DND-41 (cell line): ENCODE data around the gene VENTX.

Source experiments
- ATAC-seq: fragments of 200-7000 bp; cut with Tn5 transposase; 3 replicates; pipeline ENCODE4 v1.9.1; 2021; ENCODE audit warnings: low read depth; ENCODE audit not compliant: insufficient read depth
- DNase-seq: peaks from one replicate; pipeline ENCODE4 v3.0.0-alpha.2; 2020
- H2AFZ ChIP-seq: 2 replicates; pipeline ENCODE4 v1.6.0; 2012; ENCODE audit warnings: low read depth, low read length
- H3K27ac ChIP-seq: 2 replicates; pipeline ENCODE4 v1.5.1; 2012; ENCODE audit warnings: low read length, inconsistent platforms
- H3K27me3 ChIP-seq: fragments of 200-600 bp; sonication (generic); 2 replicates; pipeline ENCODE4 v1.6.0; 2012; ENCODE audit warnings: low read length, mild to moderate bottlenecking, inconsistent platforms; ENCODE audit not compliant: insufficient read depth, poor library complexity
- H3K36me3 ChIP-seq: 2 replicates; pipeline ENCODE4 v1.5.1; 2012; ENCODE audit warnings: low read length, inconsistent platforms; ENCODE audit not compliant: insufficient read depth
- H3K4me1 ChIP-seq: 2 replicates; pipeline ENCODE4 v1.5.1; 2012; ENCODE audit warnings: mild to moderate bottlenecking, low read length; ENCODE audit not compliant: insufficient read depth
- H3K4me2 ChIP-seq: 2 replicates; pipeline ENCODE4 v1.6.0; 2012; ENCODE audit warnings: mild to moderate bottlenecking, moderate library complexity, low read length, inconsistent platforms; ENCODE audit not compliant: insufficient read depth
- H3K4me3 ChIP-seq, 2 experiments: fragments of 200-600 bp in 1 of 2; shearing (Covaris generic) in 1 of 2; 2 replicates each; pipeline ENCODE4 v1.5.1; 2012 to 2016; ENCODE audit warnings: inconsistent platforms in 2 of 2, low read length in 2 of 2, mild to moderate bottlenecking in 2 of 2, low read depth in 1 of 2, moderate library complexity in 1 of 2
- H3K79me2 ChIP-seq: 2 replicates; pipeline ENCODE4 v1.6.0; 2012; ENCODE audit warnings: low read length, inconsistent platforms; ENCODE audit not compliant: insufficient read depth
- H3K9ac ChIP-seq: 2 replicates; pipeline ENCODE4 v1.6.0; 2012; ENCODE audit warnings: low read depth, mild to moderate bottlenecking, inconsistent platforms, low read length, moderate library complexity
- H3K9me3 ChIP-seq: 2 replicates; pipeline ENCODE4 v1.5.1; 2012; ENCODE audit warnings: low read length, moderate library complexity, mild to moderate bottlenecking, inconsistent platforms; ENCODE audit not compliant: insufficient read depth, severe bottlenecking
- H4K20me1 ChIP-seq: 2 replicates; pipeline ENCODE4 v1.6.0; 2012; ENCODE audit warnings: low read length; ENCODE audit not compliant: insufficient read depth
- EZH2 ChIP-seq: IDR thresholded peaks from 3 replicates; pipeline ENCODE4 v1.6.1; 2012; ENCODE audit warnings: borderline replicate concordance, low read depth, mild to moderate bottlenecking, moderate library complexity, low read length, inconsistent platforms; ENCODE audit not compliant: severe bottlenecking
- TF ChIP-seq, protein P1 (sequence below): IDR thresholded peaks from 2 replicates; pipeline ENCODE4 v1.5.1; 2012; ENCODE audit warnings: borderline replicate concordance, low read length, moderate library complexity, mild to moderate bottlenecking; ENCODE audit not compliant: poor library complexity, severe bottlenecking; ENCODE audit errors: extremely low read depth

VENTX gene

DNA sequence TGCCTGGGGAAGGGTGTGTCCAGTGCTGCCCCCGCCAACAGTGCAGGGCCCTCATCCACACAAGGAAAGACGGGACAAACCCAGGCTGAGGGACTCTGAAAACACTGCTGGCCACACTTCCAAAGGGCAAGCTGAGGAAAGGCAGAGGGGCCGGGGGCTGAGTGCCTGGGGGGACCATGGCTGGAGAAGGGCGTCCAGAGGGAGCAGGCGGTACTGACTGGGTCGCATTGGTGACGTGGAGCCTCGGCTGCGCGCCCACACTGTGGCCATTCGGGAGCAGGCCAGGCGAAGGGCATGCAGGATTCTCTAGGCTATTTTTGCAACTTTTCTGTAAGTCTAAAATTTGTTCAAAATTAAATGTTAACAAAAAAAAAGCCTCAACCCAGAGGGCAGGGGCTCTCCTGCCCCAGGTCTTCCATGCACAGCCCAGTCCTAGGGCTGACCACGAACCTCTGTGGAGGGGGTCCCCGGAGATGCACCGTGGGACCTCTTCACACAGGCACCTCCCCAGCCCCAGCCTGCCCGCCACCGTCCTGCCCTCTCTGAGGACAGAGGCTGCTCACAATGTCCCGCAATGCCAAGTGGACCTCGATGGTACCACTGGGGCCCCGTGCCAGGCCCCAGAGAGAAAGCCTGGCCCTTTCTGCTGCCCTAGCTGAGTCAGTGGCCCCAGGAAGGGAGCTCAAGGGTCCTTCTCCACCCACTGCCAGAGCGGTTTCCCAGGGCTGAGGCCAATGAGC lies 28.6 kb downstream of the VENTX start:
- TF ChIP-seq, protein P1, sequence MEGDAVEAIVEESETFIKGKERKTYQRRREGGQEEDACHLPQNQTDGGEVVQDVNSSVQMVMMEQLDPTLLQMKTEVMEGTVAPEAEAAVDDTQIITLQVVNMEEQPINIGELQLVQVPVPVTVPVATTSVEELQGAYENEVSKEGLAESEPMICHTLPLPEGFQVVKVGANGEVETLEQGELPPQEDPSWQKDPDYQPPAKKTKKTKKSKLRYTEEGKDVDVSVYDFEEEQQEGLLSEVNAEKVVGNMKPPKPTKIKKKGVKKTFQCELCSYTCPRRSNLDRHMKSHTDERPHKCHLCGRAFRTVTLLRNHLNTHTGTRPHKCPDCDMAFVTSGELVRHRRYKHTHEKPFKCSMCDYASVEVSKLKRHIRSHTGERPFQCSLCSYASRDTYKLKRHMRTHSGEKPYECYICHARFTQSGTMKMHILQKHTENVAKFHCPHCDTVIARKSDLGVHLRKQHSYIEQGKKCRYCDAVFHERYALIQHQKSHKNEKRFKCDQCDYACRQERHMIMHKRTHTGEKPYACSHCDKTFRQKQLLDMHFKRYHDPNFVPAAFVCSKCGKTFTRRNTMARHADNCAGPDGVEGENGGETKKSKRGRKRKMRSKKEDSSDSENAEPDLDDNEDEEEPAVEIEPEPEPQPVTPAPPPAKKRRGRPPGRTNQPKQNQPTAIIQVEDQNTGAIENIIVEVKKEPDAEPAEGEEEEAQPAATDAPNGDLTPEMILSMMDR = no peak
- TF ChIP-seq EZH2 = no peak
- H3K4me3 ChIP-seq = no peak overlapping the region

DNA sequence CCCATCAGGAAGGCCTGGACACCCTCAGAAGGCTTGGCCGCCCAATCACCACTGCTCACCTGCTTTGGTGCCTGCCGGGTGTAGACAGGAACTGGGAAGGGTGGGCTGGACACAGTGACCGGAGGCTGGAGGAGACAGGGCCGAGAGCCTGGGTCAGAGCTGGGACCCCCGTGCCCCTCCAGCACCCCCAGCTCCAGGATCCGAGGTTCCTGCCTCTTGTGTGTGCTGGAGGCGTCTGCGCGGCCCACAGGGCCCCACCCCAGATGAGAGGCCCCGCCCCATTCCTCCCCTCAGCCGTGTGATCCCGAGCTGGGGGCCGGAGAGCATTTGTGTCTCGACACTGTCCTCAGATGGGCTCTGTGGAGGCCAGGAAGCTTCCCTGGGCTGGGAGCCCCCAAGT lies 29.6 kb downstream of the VENTX start:
- no peak overlapping the region for H3K27ac ChIP-seq
- DNase-seq = no peak

More for the DNA sequence above, 28.6 kb downstream of the VENTX start:
- no peak overlapping the region for H2AFZ ChIP-seq
- ATAC-seq (no peak), DNase-seq (no peak)
- no peaks in the 10 kb centered on the region for H3K27me3 ChIP-seq
- H3K9me3 ChIP-seq = no peaks in the 10 kb centered on the region
- H3K4me1 ChIP-seq = no peaks in the 10 kb centered on the region
- peaks cover 20% of the 10 kb centered on the region for H3K36me3 ChIP-seq
- H3K79me2 ChIP-seq = no peaks in the 10 kb centered on the region
- H3K27ac ChIP-seq = no peak overlapping the region
- no peak overlapping the region for H3K9ac ChIP-seq
- no peak overlapping the region for H3K4me2 ChIP-seq
- peaks cover 6% of the 10 kb centered on the region; the same call in 1 of the 2 replicates for H4K20me1 ChIP-seq

DNA sequence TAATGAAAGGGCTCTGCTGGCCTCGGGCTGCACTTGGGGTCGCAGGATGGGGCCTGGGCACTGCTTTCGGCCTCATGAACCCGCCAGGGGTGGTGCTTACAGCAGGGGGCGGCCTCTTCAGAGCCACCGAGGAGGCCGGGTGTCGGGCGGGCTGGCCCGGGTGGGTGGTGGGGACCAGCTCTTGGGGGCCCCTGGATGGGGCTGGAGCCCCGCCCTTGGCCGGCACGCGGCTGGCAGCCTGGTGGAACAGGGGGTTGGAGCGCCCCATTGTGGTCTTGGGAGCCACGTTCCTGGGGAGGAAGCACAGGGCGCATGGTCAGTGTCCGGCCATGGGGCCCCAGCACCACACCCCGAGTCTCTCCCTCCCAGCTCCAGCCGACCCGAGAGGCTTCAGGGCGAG lies 30.2 kb downstream of the VENTX start:
- Histone ChIP-seq H3K9me3 (no peaks in the 10 kb centered on the region), H3K4me3 (no peak overlapping the region), H3K4me2 (no peak overlapping the region), H3K9ac (no peak overlapping the region), H4K20me1 (peaks cover 4% of the 10 kb centered on the region; the same call in 1 of the 2 replicates), H3K36me3 (peaks cover 20% of the 10 kb centered on the region), H3K4me1 (no peaks in the 10 kb centered on the region), H3K27ac (no peak overlapping the region), H3K27me3 (no peaks in the 10 kb centered on the region), H3K79me2 (no peaks in the 10 kb centered on the region), H2AFZ (no peak overlapping the region)
- ATAC-seq (no peak), DNase-seq (no peak)
- TF ChIP-seq, protein P1 = no peak
- no peak for TF ChIP-seq EZH2

More for the DNA sequence above, 29.6 kb downstream of the VENTX start:
- H3K4me1 ChIP-seq = no peaks in the 10 kb centered on the region
- H3K36me3 ChIP-seq = peaks cover 20% of the 10 kb centered on the region
- H2AFZ ChIP-seq = no peak overlapping the region
- TF ChIP-seq, protein P1 = no peak
- TF ChIP-seq EZH2 = no peak
- no peak overlapping the region for H3K4me2 ChIP-seq
- no peak overlapping the region for H3K9ac ChIP-seq
- peaks cover 4% of the 10 kb centered on the region; the same call in 1 of the 2 replicates for H4K20me1 ChIP-seq
- H3K4me3 ChIP-seq = no peak overlapping the region
- no peaks in the 10 kb centered on the region for H3K27me3 ChIP-seq
- no peaks in the 10 kb centered on the region for H3K79me2 ChIP-seq
- ATAC-seq = no peak
- no peaks in the 10 kb centered on the region for H3K9me3 ChIP-seq
